Astrocyte of the spinal cord (primary cell): Measurements from ENCODE around the gene HNF1B.

Experiments
- DNase-seq: peaks from one replicate; pipeline ENCODE4 v3.0.0; 2011; ENCODE audit warnings: low read depth, low spot score
- H3K4me3 ChIP-seq: 2 replicates; pipeline ENCODE4 v1.5.1; 2011; ENCODE audit warnings: low read depth, mild to moderate bottlenecking, low read length, moderate library complexity
- CTCF ChIP-seq: IDR thresholded peaks from 2 replicates; pipeline ENCODE4 v1.5.1; 2012; ENCODE audit warnings: low read depth, mild to moderate bottlenecking, low read length, inconsistent platforms
- in situ Hi-C: cut with HindIII; loops from 2 replicates; pipeline ENCODE4 v1.10.0; 2017; ENCODE audit warnings: low sequenced_read_pairs

HNF1B gene

GRCh38 chr17:37752482-37752881, 7.6 kb upstream of the HNF1B start:
- TF ChIP-seq CTCF = no peak
- peak; percentile 70 for DNase-seq
- in situ Hi-C loops = no loop called here
- no peak overlapping the region for H3K4me3 ChIP-seq

GRCh38 chr17:37750768-37751475, 6.1 kb upstream of the HNF1B start:
- no peak for TF ChIP-seq CTCF
- no peak for DNase-seq
- in situ Hi-C loops = no loop called here
- H3K4me3 ChIP-seq = no peak overlapping the region

- no peak for TF ChIP-seq CTCF
- in situ Hi-C loops = no loop called here
- DNase-seq = no peak
- no peak overlapping the region for H3K4me3 ChIP-seq
Measured at GRCh38 chr17:37750292-37750691, 5.4 kb upstream of the HNF1B start.

GRCh38 chr17:37747222-37747621, 2.4 kb upstream of the HNF1B start:
- DNase-seq = no peak
- H3K4me3 ChIP-seq = no peak overlapping the region
- TF ChIP-seq CTCF = no peak
- in situ Hi-C loops = no loop called here

GRCh38 chr17:37746617-37747016, 1.8 kb upstream of the HNF1B start:
- no peak overlapping the region for H3K4me3 ChIP-seq
- no peak for TF ChIP-seq CTCF
- DNase-seq = no peak
- in situ Hi-C loops = no loop called here

GRCh38 chr17:37745801-37746426, 1.1 kb upstream of the HNF1B start:
- in situ Hi-C loops = no loop called here
- no peak overlapping the region for H3K4me3 ChIP-seq
- no peak for TF ChIP-seq CTCF
- DNase-seq = no peak
